Chondrocyte (in vitro differentiated cells): ENCODE results near the gene TTLL12. TPM values are rescaled to one million over a fixed set of nuclear protein-coding genes. Genes with fewer than 3 reads are reported as not detected.

Experiments used
- DNase-seq: peaks from one replicate; pipeline ENCODE4 v3.0.0; 2021; ENCODE audit warnings: mixed read lengths, low spot score
- H3K27ac Mint-ChIP-seq: one replicate; pipeline ENCODE4 v1.8.0; 2021; ENCODE audit warnings: mild to moderate bottlenecking, moderate library complexity, mixed read lengths; ENCODE audit not compliant: unreplicated experiment
- H3K27me3 Mint-ChIP-seq: 2 replicates; pipeline ENCODE4 v1.8.0; 2021; ENCODE audit warnings: low read depth, mixed read lengths
- H3K36me3 Mint-ChIP-seq: 2 replicates; pipeline ENCODE4 v1.8.0; 2021; ENCODE audit warnings: low read depth, mixed read lengths
- H3K4me1 Mint-ChIP-seq: 2 replicates; pipeline ENCODE4 v1.8.0; 2021; ENCODE audit warnings: low read depth, mild to moderate bottlenecking, mixed read lengths
- H3K4me3 Mint-ChIP-seq: one replicate; pipeline ENCODE4 v1.8.0; 2021; ENCODE audit warnings: mild to moderate bottlenecking, moderate library complexity, mixed read lengths; ENCODE audit not compliant: unreplicated experiment
- H3K9me3 Mint-ChIP-seq: 2 replicates; pipeline ENCODE4 v1.8.0; 2021; ENCODE audit warnings: low read depth, mixed read lengths
- CTCF ChIP-seq: fragments of 200-600 bp; sonication (generic); IDR thresholded peaks from 2 replicates; pipeline ENCODE4 v1.5.0; 2021; ENCODE audit warnings: antibody characterized with exemption, mild to moderate bottlenecking, moderate library complexity
- total RNA-seq: library from RNA; stranded (reverse); gene quantifications from 3 replicates; pipeline ENCODE4 v1.2.1, GENCODE V29; 2021

The TTLL12 gene
- total RNA-seq, 1 donor from 2014 or later: 35.6 TPM

DNA sequence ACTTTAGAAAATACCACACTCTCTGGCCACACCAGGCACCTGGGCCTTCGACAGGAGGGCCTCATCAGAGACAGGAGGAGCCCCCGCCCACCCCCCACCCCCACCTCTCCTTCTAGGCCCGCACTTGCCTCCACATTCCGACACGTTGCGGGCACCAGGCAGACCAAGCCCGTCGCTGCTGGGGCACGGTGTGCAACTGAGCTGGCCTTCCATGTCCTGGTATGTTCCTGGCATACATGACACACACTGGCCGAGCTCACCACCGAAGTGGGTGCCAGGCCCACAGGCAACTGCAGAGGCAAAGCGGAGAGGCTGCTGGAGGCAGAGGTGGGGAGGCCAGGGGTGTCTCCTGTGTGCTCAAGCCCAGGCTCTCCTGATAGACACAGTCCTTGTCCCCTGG, 27.0 kb upstream of the TTLL12 start:
- TF ChIP-seq CTCF: no peak
- no peak for DNase-seq
- no peaks in the 10 kb centered on the region for H3K4me1 Mint-ChIP-seq
- peaks cover 8% of the 10 kb centered on the region for H3K27me3 Mint-ChIP-seq
- no peaks in the 10 kb centered on the region for H3K9me3 Mint-ChIP-seq
- no peak overlapping the region for H3K4me3 Mint-ChIP-seq
- H3K36me3 Mint-ChIP-seq: peaks cover 4% of the 10 kb centered on the region
- no peak overlapping the region for H3K27ac Mint-ChIP-seq

- peaks cover 4% of the 10 kb centered on the region for H3K36me3 Mint-ChIP-seq
- no peaks in the 10 kb centered on the region for H3K4me1 Mint-ChIP-seq
- peaks cover 8% of the 10 kb centered on the region for H3K27me3 Mint-ChIP-seq
- H3K27ac Mint-ChIP-seq: peak overlapping the region; percentile 45
- H3K9me3 Mint-ChIP-seq: no peaks in the 10 kb centered on the region
- no peak for TF ChIP-seq CTCF
- H3K4me3 Mint-ChIP-seq: no peak overlapping the region
- DNase-seq: no peak
Measured at GRCh38 chr22:43213051-43213450, 26.1 kb upstream of the TTLL12 start.

- H3K4me3 Mint-ChIP-seq: no peak overlapping the region
- TF ChIP-seq CTCF: no peak
- peaks cover 8% of the 10 kb centered on the region for H3K27me3 Mint-ChIP-seq
- H3K4me1 Mint-ChIP-seq: no peaks in the 10 kb centered on the region
- no peak overlapping the region for H3K27ac Mint-ChIP-seq
- H3K36me3 Mint-ChIP-seq: peaks cover 4% of the 10 kb centered on the region
- H3K9me3 Mint-ChIP-seq: no peaks in the 10 kb centered on the region
- no peak for DNase-seq
Measured at GRCh38 chr22:43212434-43212952, 25.6 kb upstream of the TTLL12 start.

DNA sequence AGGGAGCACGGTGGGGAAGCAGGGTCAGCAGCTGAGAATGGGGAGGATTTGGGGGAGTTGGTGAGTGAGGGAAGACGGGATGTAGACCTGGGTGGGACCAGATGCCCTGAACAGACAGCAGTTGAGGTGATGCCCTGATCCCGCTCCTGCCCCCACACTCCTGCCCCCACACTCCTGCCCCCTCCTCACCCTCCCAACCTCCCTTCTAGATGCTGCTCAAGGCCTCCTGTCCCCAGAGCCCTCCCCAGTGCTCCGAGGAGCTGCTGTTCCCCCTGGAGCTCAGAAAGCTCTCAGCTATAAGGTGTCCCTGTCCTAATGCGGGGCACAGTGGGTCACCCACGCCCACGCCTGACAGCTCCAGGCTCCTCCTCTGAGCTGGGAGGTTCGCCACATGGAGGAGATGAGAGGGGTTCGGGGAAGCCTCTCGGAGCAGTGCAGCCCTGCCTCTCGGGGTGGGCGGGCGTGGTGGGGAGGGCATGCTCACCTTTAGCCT, 25.1 kb upstream of the TTLL12 start:
- no peaks in the 10 kb centered on the region for H3K4me1 Mint-ChIP-seq
- H3K27ac Mint-ChIP-seq: no peak overlapping the region
- H3K36me3 Mint-ChIP-seq: peaks cover 4% of the 10 kb centered on the region
- H3K27me3 Mint-ChIP-seq: peaks cover 8% of the 10 kb centered on the region
- H3K9me3 Mint-ChIP-seq: no peaks in the 10 kb centered on the region
- no peak overlapping the region for H3K4me3 Mint-ChIP-seq
- DNase-seq: peak; percentile 62
- TF ChIP-seq CTCF: no peak

- Mint-ChIP-seq H3K27ac (no peak overlapping the region), H3K4me3 (no peak overlapping the region), H3K27me3 (peaks cover 8% of the 10 kb centered on the region), H3K4me1 (no peaks in the 10 kb centered on the region), H3K36me3 (peaks cover 4% of the 10 kb centered on the region), H3K9me3 (no peaks in the 10 kb centered on the region)
- no peak for TF ChIP-seq CTCF
- DNase-seq: peak; percentile 84
Measured at GRCh38 chr22:43210631-43211515, 23.9 kb upstream of the TTLL12 start.
